Activated naive CD4-positive, alpha-beta T cell treated with anti-CD3 and anti-CD28 coated beads, Interleukin-2, amount 10 ng/mL, durations not matched to agents 7 days and 5 days (primary cell): ENCODE data around the gene ENOPH1.

Experiments
- CTCF ChIA-PET: fragments of 350-600 bp; sonication (Branson Sonifier 250); formaldehyde crosslinking; loops from one replicate; lab custom pipeline; 2021; ENCODE audit warnings: antibody characterized with exemption; lab: Charles Lee
- DNase-seq: peaks from one replicate; pipeline ENCODE4 v3.0.0-alpha.2; 2020
- H3K27ac Mint-ChIP-seq: one replicate; pipeline ENCODE4 v1.8.0; 2021; ENCODE audit warnings: mild to moderate bottlenecking, moderate library complexity, mixed read lengths
- H3K27me3 Mint-ChIP-seq: one replicate; pipeline ENCODE4 v1.8.0; 2021; ENCODE audit warnings: mild to moderate bottlenecking, mixed read lengths
- H3K36me3 Mint-ChIP-seq: one replicate; pipeline ENCODE4 v1.8.0; 2021; ENCODE audit warnings: mixed read lengths
- H3K4me1 Mint-ChIP-seq: one replicate; pipeline ENCODE4 v1.8.0; 2021; ENCODE audit warnings: mixed read lengths
- H3K4me3 Mint-ChIP-seq: one replicate; pipeline ENCODE4 v1.8.0; 2021; ENCODE audit warnings: mild to moderate bottlenecking, moderate library complexity, mixed read lengths
- H3K9me3 Mint-ChIP-seq: one replicate; pipeline ENCODE4 v1.8.0; 2021; ENCODE audit warnings: mixed read lengths

The ENOPH1 gene

GRCh38 chr4:82433791-82434190 lies 3.4 kb downstream of the ENOPH1 start:
- peaks cover 39% of the 10 kb centered on the region for H3K4me1 Mint-ChIP-seq
- DNase-seq, result no peak
- peaks cover 8% of the 10 kb centered on the region for H3K27me3 Mint-ChIP-seq
- CTCF ChIA-PET, result no interaction called here
- no peak overlapping the region for H3K27ac Mint-ChIP-seq
- H3K4me3 Mint-ChIP-seq, result no peak overlapping the region
- no peaks in the 10 kb centered on the region for H3K9me3 Mint-ChIP-seq
- peaks cover 34% of the 10 kb centered on the region for H3K36me3 Mint-ChIP-seq

GRCh38 chr4:82434949-82435348 lies 4.6 kb downstream of the ENOPH1 start:
- Mint-ChIP-seq H3K27ac (no peak overlapping the region), H3K27me3 (peaks cover 4% of the 10 kb centered on the region), H3K9me3 (no peaks in the 10 kb centered on the region), H3K4me3 (no peak overlapping the region), H3K36me3 (peaks cover 34% of the 10 kb centered on the region), H3K4me1 (peaks cover 44% of the 10 kb centered on the region)
- CTCF ChIA-PET, result interaction anchor here (1.1 kb wide), 1 partner anchor 25 kb away, joined by 4 read pairs; no protein-coding TSS in a partner anchor
- DNase-seq, result no peak

GRCh38 chr4:82436130-82436529 lies 5.7 kb downstream of the ENOPH1 start:
- Mint-ChIP-seq H3K4me1 (peaks cover 47% of the 10 kb centered on the region), H3K27ac (no peak overlapping the region), H3K4me3 (no peak overlapping the region), H3K9me3 (no peaks in the 10 kb centered on the region), H3K27me3 (no peaks in the 10 kb centered on the region), H3K36me3 (peaks cover 36% of the 10 kb centered on the region)
- CTCF ChIA-PET, result interaction anchor here (1.0 to 1.1 kb wide), 2 partner anchors 24 to 39 kb away, joined by 4 read pairs; no protein-coding TSS in a partner anchor
- DNase-seq, result no peak

- Mint-ChIP-seq H3K27ac (no peak overlapping the region), H3K36me3 (peaks cover 37% of the 10 kb centered on the region), H3K4me3 (no peak overlapping the region), H3K9me3 (no peaks in the 10 kb centered on the region), H3K4me1 (peaks cover 43% of the 10 kb centered on the region), H3K27me3 (no peaks in the 10 kb centered on the region)
- CTCF ChIA-PET, result interaction anchor here (1.2 to 1.4 kb wide), 2 partner anchors 23 to 25 kb away, joined by 3 to 4 read pairs; no protein-coding TSS in a partner anchor
- no peak for DNase-seq
Measured at GRCh38 chr4:82436780-82437179, 6.4 kb downstream of the ENOPH1 start.

GRCh38 chr4:82437285-82438005 lies 7.1 kb downstream of the ENOPH1 start:
- H3K4me1 Mint-ChIP-seq, result peaks cover 39% of the 10 kb centered on the region
- no peaks in the 10 kb centered on the region for H3K9me3 Mint-ChIP-seq
- H3K27me3 Mint-ChIP-seq, result no peaks in the 10 kb centered on the region
- DNase-seq, result no peak
- CTCF ChIA-PET, result interaction anchor here (1.2 to 1.4 kb wide), 2 partner anchors 22 to 24 kb away, joined by 3 to 4 read pairs; no protein-coding TSS in a partner anchor
- H3K27ac Mint-ChIP-seq, result no peak overlapping the region
- H3K36me3 Mint-ChIP-seq, result peaks cover 41% of the 10 kb centered on the region
- no peak overlapping the region for H3K4me3 Mint-ChIP-seq

GRCh38 chr4:82439088-82439487 lies 8.7 kb downstream of the ENOPH1 start:
- Mint-ChIP-seq H3K4me3 (no peak overlapping the region), H3K27me3 (no peaks in the 10 kb centered on the region), H3K4me1 (peaks cover 24% of the 10 kb centered on the region), H3K36me3 (peaks cover 29% of the 10 kb centered on the region), H3K27ac (no peak overlapping the region), H3K9me3 (no peaks in the 10 kb centered on the region)
- DNase-seq, result no peak
- CTCF ChIA-PET, result interaction anchor here (1.0 kb wide), 1 partner anchor 17 kb away, joined by 3 read pairs; no protein-coding TSS in a partner anchor

GRCh38 chr4:82447886-82448285 lies 17.5 kb downstream of the ENOPH1 start:
- Mint-ChIP-seq H3K27me3 (no peaks in the 10 kb centered on the region), H3K36me3 (peaks cover 40% of the 10 kb centered on the region), H3K4me1 (peaks cover 6% of the 10 kb centered on the region), H3K27ac (no peak overlapping the region), H3K9me3 (no peaks in the 10 kb centered on the region), H3K4me3 (no peak overlapping the region)
- CTCF ChIA-PET, result no interaction called here
- DNase-seq, result no peak

GRCh38 chr4:82450966-82451755 lies 20.8 kb downstream of the ENOPH1 start:
- H3K4me1 Mint-ChIP-seq, result peaks cover 6% of the 10 kb centered on the region
- H3K36me3 Mint-ChIP-seq, result peaks cover 53% of the 10 kb centered on the region
- H3K9me3 Mint-ChIP-seq, result no peaks in the 10 kb centered on the region
- no peak overlapping the region for H3K27ac Mint-ChIP-seq
- H3K27me3 Mint-ChIP-seq, result no peaks in the 10 kb centered on the region
- no peak overlapping the region for H3K4me3 Mint-ChIP-seq
- CTCF ChIA-PET, result interaction anchor here (0.6 to 1.3 kb wide), 3 partner anchors 9 to 288 kb away, joined by 3 to 4 read pairs (median 4); no protein-coding TSS in a partner anchor
- no peak for DNase-seq

GRCh38 chr4:82452026-82452425 lies 21.6 kb downstream of the ENOPH1 start:
- Mint-ChIP-seq H3K4me1 (peaks cover 6% of the 10 kb centered on the region), H3K27me3 (no peaks in the 10 kb centered on the region), H3K9me3 (no peaks in the 10 kb centered on the region), H3K4me3 (no peak overlapping the region), H3K27ac (no peak overlapping the region), H3K36me3 (peaks cover 60% of the 10 kb centered on the region)
- DNase-seq, result no peak
- CTCF ChIA-PET, result interaction anchor here (1.3 kb wide), 1 partner anchor 287 kb away, joined by 4 read pairs; no protein-coding TSS in a partner anchor

GRCh38 chr4:82457266-82457665 lies 26.9 kb downstream of the ENOPH1 start:
- Mint-ChIP-seq H3K27me3 (no peaks in the 10 kb centered on the region), H3K27ac (no peak overlapping the region), H3K4me1 (peaks cover 2% of the 10 kb centered on the region), H3K36me3 (peaks cover 52% of the 10 kb centered on the region), H3K9me3 (no peaks in the 10 kb centered on the region), H3K4me3 (no peak overlapping the region)
- CTCF ChIA-PET, result interaction anchor here (1.3 kb wide), 1 partner anchor 13 kb away, joined by 3 read pairs; no protein-coding TSS in a partner anchor
- DNase-seq, result no peak

- Mint-ChIP-seq H3K27me3 (no peaks in the 10 kb centered on the region), H3K9me3 (no peaks in the 10 kb centered on the region), H3K27ac (no peak overlapping the region), H3K4me3 (no peak overlapping the region), H3K36me3 (peaks cover 53% of the 10 kb centered on the region), H3K4me1 (peaks cover 2% of the 10 kb centered on the region)
- DNase-seq, result no peak
- CTCF ChIA-PET, result interaction anchor here (1.4 kb wide), 1 partner anchor 17 kb away, joined by 3 read pairs; no protein-coding TSS in a partner anchor
Measured at GRCh38 chr4:82458729-82459128, 28.3 kb downstream of the ENOPH1 start.

- no peaks in the 10 kb centered on the region for H3K27me3 Mint-ChIP-seq
- no peak overlapping the region for H3K4me3 Mint-ChIP-seq
- H3K36me3 Mint-ChIP-seq, result peaks cover 52% of the 10 kb centered on the region
- H3K9me3 Mint-ChIP-seq, result no peaks in the 10 kb centered on the region
- peaks cover 2% of the 10 kb centered on the region for H3K4me1 Mint-ChIP-seq
- CTCF ChIA-PET, result interaction anchor here (0.6 to 3.8 kb wide), 8 partner anchors 10 to 620 kb away, joined by 3 to 18 read pairs (median 3); no protein-coding TSS in a partner anchor
- DNase-seq, result no peak
- no peak overlapping the region for H3K27ac Mint-ChIP-seq
Measured at GRCh38 chr4:82461710-82462109, 31.3 kb downstream of the ENOPH1 start.

- peaks cover 48% of the 10 kb centered on the region for H3K36me3 Mint-ChIP-seq
Measured at GRCh38 chr4:82462415-82462831, 32.0 kb downstream of the ENOPH1 start.

GRCh38 chr4:82463221-82463620 lies 32.8 kb downstream of the ENOPH1 start:
- Mint-ChIP-seq H3K27ac (no peak overlapping the region), H3K4me1 (peaks cover 2% of the 10 kb centered on the region), H3K36me3 (peaks cover 45% of the 10 kb centered on the region), H3K27me3 (no peaks in the 10 kb centered on the region), H3K4me3 (no peak overlapping the region), H3K9me3 (no peaks in the 10 kb centered on the region)
- no peak for DNase-seq
- CTCF ChIA-PET, result no interaction called here

More at GRCh38 chr4:82462415-82462831, 32.0 kb downstream of the ENOPH1 start:
- Mint-ChIP-seq H3K4me3 (no peak overlapping the region), H3K9me3 (no peaks in the 10 kb centered on the region), H3K27ac (no peak overlapping the region), H3K27me3 (no peaks in the 10 kb centered on the region), H3K4me1 (peaks cover 2% of the 10 kb centered on the region)
- CTCF ChIA-PET, result interaction anchor here (0.8 to 3.8 kb wide), 4 partner anchors 10 to 277 kb away, joined by 3 to 18 read pairs (median 3); no protein-coding TSS in a partner anchor
- peak; percentile 91 for DNase-seq
